GM18526 (cell line): ENCODE data around the gene ZNF708.

Source experiments
- POLR2A ChIP-seq: IDR thresholded peaks from 3 replicates; pipeline ENCODE4 v1.6.1; 2011; ENCODE audit not compliant: insufficient read length; ENCODE audit errors: extremely low read depth

Gene ZNF708

GRCh38 chr19:21256722-21257121 is 72.5 kb downstream of the ZNF708 start:
- no peak for TF ChIP-seq POLR2A
